ENCODE results near the gene CKLF.
A peak's percentile ranks its signal among the peaks of the same experiment; 100 is the strongest.

The CKLF gene

GRCh38 chr16:66552286-66553177 is at the start of gene CKLF:
Gene CKLF, plus strand, starts transcription at chr16:66552576. Its CDS starts 140 bp downstream, at chr16:66552716.
- H3K27me3 ChIP-seq (ENCODE audit: low read length): no peaks in the 10 kb centered on the region
- no peaks in the 10 kb centered on the region for H3K9me3 ChIP-seq (ENCODE audit: insufficient read depth, low read length)
- H3K4me3 ChIP-seq (ENCODE audit: insufficient read depth, low read length, poor library complexity, severe bottlenecking): peak within 1 kb of the TSS; percentile 70
- H3K36me3 ChIP-seq (ENCODE audit: low read length): peaks cover under 1% of the 10 kb centered on the region; the same call in 1 of the 2 replicates
- peaks cover 34% of the 10 kb centered on the region for H3K79me2 ChIP-seq (ENCODE audit: insufficient read depth, low read length)
- TF ChIP-seq CTCF (IDR thresholded peaks at IDR 0.05; ENCODE audit: insufficient read depth, low read length, poor library complexity, severe bottlenecking): no peak
- no peak for TF ChIP-seq EZH2phosphoT487 (conservative IDR thresholded peaks at IDR 0.05; ENCODE audit: low read length)
- peak within 1 kb of the TSS; percentile 58 for H3K27ac ChIP-seq (ENCODE audit: low read depth, low read length)
- peak within 1 kb of the TSS; percentile 67 for H3K9ac ChIP-seq (ENCODE audit: low read length)
- no peaks in the 10 kb centered on the region for H3K9me2 ChIP-seq (replicated peaks; ENCODE audit: insufficient read depth, low read length)
- H2AFZ ChIP-seq (ENCODE audit: low read depth, low read length, severe bottlenecking): peak within 1 kb of the TSS; percentile 68
- peak within 1 kb of the TSS; percentile 75 for H3K4me2 ChIP-seq (ENCODE audit: low read depth, low read length, poor library complexity, severe bottlenecking)
- peaks cover 8% of the 10 kb centered on the region; the same call in 1 of the 2 replicates for H3F3A ChIP-seq (ENCODE audit: insufficient read depth)
- no peaks in the 10 kb centered on the region for H4K20me1 ChIP-seq (ENCODE audit: low read depth, low read length)

GRCh38 chr16:66503030-66503429 is 49.3 kb upstream of the CKLF start:
- H3K4me2 ChIP-seq (ENCODE audit: low read depth, low read length, poor library complexity, severe bottlenecking): no peak overlapping the region

GRCh38 chr16:66503612-66504011 is 48.8 kb upstream of the CKLF start:
- Histone ChIP-seq H3K9me3 (ENCODE audit: insufficient read depth, low read length) (no peaks in the 10 kb centered on the region), H3K27ac (ENCODE audit: low read depth, low read length) (no peak overlapping the region), H3K4me2 (ENCODE audit: low read depth, low read length, poor library complexity, severe bottlenecking) (no peak overlapping the region), H3K79me2 (ENCODE audit: insufficient read depth, low read length) (no peaks in the 10 kb centered on the region), H4K20me1 (ENCODE audit: low read depth, low read length) (no peaks in the 10 kb centered on the region), H3K27me3 (ENCODE audit: low read length) (0 out of 2 replicates have a peak, but pooled peaks cover 4% of the 10 kb centered on the region), H3K9me2 (replicated peaks; ENCODE audit: insufficient read depth, low read length) (no peaks in the 10 kb centered on the region), H3K4me3 (ENCODE audit: insufficient read depth, low read length, poor library complexity, severe bottlenecking) (no peak overlapping the region), H3F3A (ENCODE audit: insufficient read depth) (no peaks in the 10 kb centered on the region), H2AFZ (ENCODE audit: low read depth, low read length, severe bottlenecking) (no peak overlapping the region), H3K36me3 (ENCODE audit: low read length) (no peaks in the 10 kb centered on the region), H3K9ac (ENCODE audit: low read length) (no peak overlapping the region)
- TF ChIP-seq CTCF (IDR thresholded peaks at IDR 0.05; ENCODE audit: insufficient read depth, low read length, poor library complexity, severe bottlenecking) (no peak), EZH2phosphoT487 (conservative IDR thresholded peaks at IDR 0.05; ENCODE audit: low read length) (no peak)

More at GRCh38 chr16:66503030-66503429, 49.3 kb upstream of the CKLF start:
- Histone ChIP-seq H2AFZ (ENCODE audit: low read depth, low read length, severe bottlenecking) (no peak overlapping the region), H3K9me2 (replicated peaks; ENCODE audit: insufficient read depth, low read length) (no peaks in the 10 kb centered on the region), H3K9ac (ENCODE audit: low read length) (no peak overlapping the region), H3K27ac (ENCODE audit: low read depth, low read length) (no peak overlapping the region), H4K20me1 (ENCODE audit: low read depth, low read length) (no peaks in the 10 kb centered on the region), H3K36me3 (ENCODE audit: low read length) (no peaks in the 10 kb centered on the region), H3K4me3 (ENCODE audit: insufficient read depth, low read length, poor library complexity, severe bottlenecking) (no peak overlapping the region), H3F3A (ENCODE audit: insufficient read depth) (no peaks in the 10 kb centered on the region), H3K27me3 (ENCODE audit: low read length) (0 out of 2 replicates have a peak, but pooled peaks cover 4% of the 10 kb centered on the region), H3K9me3 (ENCODE audit: insufficient read depth, low read length) (no peaks in the 10 kb centered on the region), H3K79me2 (ENCODE audit: insufficient read depth, low read length) (no peaks in the 10 kb centered on the region)
- no peak for TF ChIP-seq CTCF (IDR thresholded peaks at IDR 0.05; ENCODE audit: insufficient read depth, low read length, poor library complexity, severe bottlenecking)
- no peak for TF ChIP-seq EZH2phosphoT487 (conservative IDR thresholded peaks at IDR 0.05; ENCODE audit: low read length)
